ENCODE measurements around the gene STX5.
"Not testable (repeated sequence)": the region's sequence is repeated elsewhere in the genome, so short reads cannot be mapped to it uniquely, and the experiment has no call there.

Gene STX5

DNA sequence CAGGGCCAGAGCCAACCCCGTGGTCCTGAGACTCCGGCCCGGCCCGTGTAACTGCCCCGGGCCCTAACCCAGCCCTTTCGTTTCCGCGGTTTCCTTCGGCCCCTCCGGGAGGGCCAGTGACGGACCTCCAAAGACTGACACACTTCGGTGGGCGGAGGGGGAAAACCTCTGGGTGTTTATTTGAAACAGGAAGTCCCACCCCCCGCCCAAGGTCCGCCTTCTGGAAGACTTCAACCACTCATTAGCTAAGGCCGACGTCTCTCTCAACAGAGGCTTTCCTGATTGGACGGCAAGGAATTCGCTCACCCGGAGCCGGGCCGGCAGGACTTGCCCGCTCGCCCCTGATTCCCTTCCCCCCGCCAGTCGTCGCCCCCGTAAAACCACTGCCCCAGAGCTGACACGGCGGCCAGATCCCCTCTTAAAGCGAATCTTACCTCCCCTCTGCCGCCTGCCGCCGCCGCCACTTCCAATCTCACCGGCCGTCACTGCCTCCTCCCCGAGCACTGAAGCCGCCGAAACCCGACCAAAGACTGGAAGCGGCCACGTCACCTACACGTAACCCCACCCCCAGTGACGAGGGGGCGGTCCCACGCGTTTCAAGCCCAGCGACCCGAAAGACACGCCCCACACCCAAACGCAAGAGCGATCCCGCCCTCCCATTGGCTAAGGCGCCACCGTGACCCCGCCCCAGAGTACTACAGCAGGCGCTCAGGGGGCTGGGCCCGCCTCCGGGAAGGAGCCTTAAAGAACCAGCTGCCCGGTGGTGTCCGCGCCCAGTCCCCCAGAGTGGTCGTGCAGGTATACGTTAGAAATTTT, at the start of gene STX5:
STX5 (minus strand) TSS at position 532 of the 816 bp plus-strand sequence. CDS start 808 bp downstream, outside the sequence.
- ATAC-seq (peak; percentile 92), DNase-seq (peak; percentile 100)

- ATAC-seq, result peak; percentile 81
- DNase-seq, result peak; percentile 89
These were observed 49.1 kb upstream of the STX5 start, which contains the start of gene SLC3A2 for GRCh38 chr11:62880803-62881578. Gene SLC3A2 (plus strand): TSS chr11:62880896. CDS start chr11:62881024, 128 bp downstream.

- ATAC-seq (peak; percentile 37), DNase-seq (peak; percentile 60)
These were observed 48.5 kb upstream of the STX5 start for GRCh38 chr11:62880231-62880802.

DNA sequence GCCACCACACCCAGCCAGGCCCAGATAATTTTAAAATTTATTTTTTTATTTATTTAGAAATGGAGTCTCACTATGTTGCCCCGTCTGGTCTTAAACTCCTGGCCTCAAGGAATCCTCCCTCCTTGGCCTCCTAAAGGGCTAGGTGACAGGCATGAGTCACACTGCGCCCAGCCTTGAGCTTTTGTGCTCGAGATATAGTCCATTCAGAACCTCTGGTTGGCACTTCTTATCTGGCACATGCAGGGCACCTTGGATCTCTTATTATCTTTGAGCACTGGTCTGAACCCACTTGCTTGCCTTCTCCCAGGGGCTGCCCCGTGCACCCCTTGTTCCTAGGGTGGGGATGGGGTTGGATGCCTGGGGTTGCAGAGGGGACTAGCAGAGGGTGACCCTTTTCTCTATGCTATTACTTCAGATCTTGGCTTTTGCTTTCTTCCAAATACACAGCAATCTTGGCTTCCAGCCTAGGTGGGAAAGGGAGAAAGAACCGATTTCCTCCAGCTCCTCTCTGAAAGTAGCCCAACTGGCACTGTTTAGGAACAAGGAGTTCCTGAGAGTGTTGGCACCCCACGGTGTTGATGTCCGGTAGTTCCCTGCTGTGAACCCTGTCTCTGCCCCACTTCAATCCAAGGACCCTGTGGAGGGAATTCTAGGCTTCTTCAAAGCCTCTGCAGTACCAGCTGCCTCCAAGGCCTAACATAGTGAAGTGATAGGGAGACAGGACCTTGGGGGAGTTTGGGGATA, 47.6 kb upstream of the STX5 start:
- DNase-seq (no peak), ATAC-seq (no peak)

DNA sequence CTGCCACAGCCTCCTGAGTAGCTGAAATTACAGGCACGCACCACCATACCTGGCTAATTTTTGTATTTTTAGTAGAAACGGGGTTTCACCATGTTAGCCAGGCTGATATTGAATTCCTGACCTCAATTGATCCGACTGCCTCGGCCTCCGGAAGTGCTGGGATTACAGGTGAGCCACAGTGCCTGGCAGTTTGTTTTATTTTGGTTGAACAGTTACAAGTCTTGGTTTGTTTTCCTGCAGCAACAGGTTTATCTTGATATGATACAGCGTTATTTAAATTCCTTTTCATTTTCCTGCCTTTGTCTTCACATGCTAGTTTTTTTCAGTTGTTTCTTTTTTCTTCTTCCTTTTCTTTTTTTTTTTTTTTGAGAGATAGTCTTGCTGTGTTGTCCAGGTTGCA, 44.9 kb upstream of the STX5 start:
- DNase-seq, result no peak
- no peak for ATAC-seq

DNA sequence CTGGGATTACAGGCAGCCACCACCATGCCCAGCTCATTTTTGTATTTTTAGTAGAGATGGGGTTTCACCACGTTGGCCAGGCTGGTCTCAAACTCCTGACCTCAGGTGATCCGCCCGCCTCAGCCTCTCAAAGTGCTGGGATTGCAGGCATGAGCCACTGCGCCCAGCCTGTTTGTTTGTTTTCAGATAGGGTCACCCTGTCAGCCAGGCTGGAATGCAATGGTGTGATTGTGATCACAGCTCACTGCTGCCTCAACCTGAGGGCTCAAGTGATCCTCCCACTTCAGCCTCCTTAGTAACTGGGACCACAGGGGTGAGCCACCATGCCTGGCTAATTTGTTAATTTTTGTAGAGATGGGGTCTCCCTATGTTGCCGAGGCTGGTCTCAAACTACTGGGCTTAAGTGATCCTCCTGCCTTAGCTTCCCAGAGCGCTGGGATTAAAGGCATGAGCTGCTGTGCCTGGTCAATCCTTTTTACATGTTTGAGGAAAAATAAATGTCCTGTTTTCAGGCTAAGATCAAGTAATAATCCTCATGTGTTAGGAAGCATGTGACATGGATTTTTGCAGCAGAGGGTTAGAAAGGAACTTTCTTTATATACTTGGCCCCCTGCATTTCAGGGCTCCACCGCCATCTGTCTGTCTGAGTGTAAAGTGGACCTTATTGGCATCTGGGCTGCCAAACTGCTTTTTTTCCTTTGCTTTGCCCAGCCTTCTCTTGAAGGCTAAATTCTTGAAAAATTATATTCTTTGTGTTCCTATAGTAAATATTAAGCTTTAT, 44.0 kb upstream of the STX5 start:
- no peak for DNase-seq
- no peak for ATAC-seq

- ATAC-seq (no peak), DNase-seq (no peak)
These were observed 43.0 kb upstream of the STX5 start for GRCh38 chr11:62874851-62875250.

DNA sequence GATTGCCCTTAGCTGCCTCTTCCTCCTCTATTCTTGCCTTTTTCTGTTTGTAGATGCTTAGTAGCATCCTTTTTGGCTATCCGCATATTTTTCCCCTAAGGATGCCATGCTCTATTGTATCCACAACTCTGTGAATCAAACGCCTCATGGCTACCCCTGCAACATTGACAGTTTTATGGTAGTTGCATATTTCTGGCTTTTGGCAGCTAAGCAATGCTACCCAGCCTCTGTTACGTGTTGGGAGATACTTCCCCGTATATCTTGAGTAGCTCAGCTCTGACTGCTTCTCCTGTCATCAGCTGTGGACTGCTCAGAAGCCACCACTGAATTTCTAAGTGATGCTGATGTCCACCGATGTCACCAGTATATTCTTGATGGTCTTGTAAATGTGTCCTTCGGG, 33.8 kb upstream of the STX5 start:
- ATAC-seq (no peak), DNase-seq (no peak)

- no peak for ATAC-seq
- DNase-seq, result no peak
These were observed 32.0 kb upstream of the STX5 start for GRCh38 chr11:62863687-62864335.

GRCh38 chr11:62861564-62862192, 29.8 kb upstream of the STX5 start:
- ATAC-seq, DNase-seq: not testable (repeated sequence)

DNA sequence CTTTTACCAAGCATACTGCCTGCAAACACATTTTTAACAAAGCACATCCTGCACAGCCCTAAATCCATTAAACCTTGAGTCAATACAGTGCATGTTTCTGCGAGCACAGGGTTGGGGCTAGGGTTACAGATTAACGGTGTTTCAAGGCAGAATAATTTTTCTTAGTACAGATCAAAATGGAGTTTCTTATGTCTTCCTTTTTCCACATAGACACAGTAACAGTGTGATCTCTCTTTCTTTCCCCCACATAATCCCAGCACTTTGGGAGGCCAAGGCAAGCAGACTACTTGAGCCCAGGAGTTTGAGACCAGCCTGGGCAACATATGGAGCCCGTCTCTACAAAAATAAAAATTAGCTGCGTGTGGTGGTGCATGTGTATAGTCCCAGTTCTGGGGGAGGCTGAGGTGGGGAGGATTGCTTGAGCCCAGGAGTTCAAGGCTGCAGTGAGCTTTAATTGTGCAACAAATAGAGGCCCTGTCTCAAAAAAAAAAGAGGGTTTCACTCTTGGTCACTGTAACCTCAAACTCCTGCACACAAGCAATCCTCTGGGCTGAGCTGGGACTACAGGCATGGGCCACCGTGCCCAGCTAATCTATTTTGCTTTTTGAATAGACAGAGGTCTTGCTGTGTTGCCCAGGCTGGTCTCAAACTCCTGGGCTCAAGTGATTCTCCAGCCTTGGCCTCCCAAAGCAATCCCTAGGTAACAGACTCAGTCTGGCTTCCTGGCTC, 29.1 kb upstream of the STX5 start:
- DNase-seq (no peak), ATAC-seq (no peak)

- DNase-seq, ATAC-seq: not testable (repeated sequence)
These were observed 27.4 kb upstream of the STX5 start for GRCh38 chr11:62859281-62859703.

DNA sequence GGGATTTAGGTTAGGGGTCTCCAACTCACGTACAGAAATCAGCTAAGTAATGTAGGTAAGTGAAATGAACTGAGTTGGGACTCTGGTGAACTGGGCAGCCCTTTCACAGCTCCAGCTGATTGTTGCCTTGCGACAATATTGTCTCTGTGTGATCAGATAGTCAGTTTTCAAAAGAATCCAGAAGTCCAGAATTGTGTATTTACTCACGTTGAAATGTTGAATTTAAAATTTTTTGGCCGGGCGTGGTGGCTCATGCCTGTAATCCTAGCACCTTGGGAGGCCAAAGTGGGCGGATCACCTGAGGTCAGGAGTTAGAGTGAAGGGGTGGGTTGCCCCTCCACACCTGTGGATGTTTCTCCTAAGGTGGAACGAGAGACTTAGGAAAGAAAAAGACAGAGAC, 26.4 kb upstream of the STX5 start:
- no peak for DNase-seq
- no peak for ATAC-seq

DNA sequence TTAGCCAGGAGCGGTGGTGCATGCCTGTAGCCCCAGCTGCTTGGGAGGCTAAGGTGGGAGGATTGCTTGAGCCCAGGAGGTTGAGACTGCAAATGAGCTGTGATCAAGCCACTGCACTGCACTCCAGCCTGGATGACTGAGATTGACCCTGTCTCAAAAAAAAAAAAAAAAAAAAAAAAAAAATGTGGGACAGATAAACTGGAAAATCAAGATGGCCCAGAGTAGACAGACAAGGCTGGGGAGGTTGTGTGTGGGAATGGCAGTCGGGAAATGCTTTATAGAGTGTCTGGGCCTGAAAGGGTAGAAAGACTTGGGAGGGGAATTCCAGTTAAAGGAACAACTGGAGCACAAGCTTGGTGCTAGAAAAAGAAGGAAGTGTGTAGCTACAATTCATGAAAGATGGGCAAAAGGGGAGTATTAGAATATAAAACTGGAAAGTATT, 25.7 kb upstream of the STX5 start:
- DNase-seq, result no peak
- no peak for ATAC-seq

DNA sequence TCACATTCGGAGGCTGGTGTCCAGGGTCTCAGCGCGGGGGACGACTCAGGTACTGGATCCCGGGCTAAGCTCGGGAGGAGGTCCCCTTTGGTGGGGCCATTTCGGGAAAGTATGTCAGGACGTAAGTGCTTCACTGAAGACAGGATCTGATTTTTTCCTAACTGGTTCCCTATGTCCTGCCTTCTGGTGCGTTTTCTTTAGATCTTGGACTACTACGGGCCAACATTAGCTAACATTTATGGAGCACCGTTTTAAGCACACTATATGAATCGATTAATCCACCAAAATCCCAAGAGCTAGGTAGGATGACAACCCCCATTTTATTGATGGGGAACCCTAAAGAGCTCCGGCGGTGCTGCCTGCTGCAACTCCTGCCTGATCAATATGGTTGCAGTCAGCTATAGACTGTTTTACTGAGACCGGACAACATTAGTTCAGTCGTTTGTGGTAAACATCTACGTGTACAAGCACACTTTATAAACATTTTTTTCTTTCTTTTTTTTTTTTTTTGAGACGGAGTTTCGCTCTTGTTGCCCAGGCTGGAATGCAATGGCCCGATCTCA, 24.6 kb upstream of the STX5 start:
- DNase-seq (no peak), ATAC-seq (no peak)

DNA sequence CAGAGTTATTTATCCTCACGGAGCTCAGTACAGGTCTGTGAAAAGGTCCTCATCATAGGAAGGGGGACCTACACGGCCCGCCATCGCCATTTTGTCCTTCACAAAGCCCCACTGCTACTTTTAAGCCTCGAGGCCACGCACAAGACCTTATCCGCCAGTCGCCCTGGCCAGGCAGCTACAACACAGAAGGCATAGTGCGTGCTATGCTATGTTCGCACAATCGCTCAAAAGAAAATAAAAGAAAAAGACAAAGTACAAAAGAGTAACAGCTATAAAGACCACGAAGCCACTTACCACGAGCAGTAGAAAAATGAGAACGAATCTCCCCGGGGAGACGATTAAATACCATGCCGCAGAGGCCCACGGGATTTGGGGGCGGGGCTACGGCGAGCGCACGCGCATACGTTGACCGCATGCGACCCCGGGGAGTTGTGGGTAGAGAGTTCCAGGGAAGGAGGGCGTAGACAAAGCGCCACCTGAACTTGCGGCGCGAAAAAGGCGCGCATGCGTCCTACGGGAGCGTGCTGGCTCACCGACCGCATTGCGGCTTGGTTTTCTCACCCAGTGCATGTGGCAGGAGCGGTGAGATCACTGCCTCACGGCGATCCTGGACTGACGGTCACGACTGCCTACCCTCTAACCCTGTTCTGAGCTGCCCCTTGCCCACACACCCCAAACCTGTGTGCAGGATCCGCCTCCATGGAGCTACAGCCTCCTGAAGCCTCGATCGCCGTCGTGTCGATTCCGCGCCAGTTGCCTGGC, 23.9 kb upstream of the STX5 start:
- peak; percentile 85 for ATAC-seq
- DNase-seq, result peak; percentile 98

- ATAC-seq (no peak), DNase-seq (no peak)
These were observed 23.1 kb upstream of the STX5 start for GRCh38 chr11:62854825-62855570.

All from stimulated activated naive CD8-positive, alpha-beta T cell treated with anti-CD3 and anti-CD28 coated beads, Interleukin-15, Interleukin-2, amounts not matched to agents 100 U/mL and 50 U/mL, for 24 hours (primary cell).